Measurements from ENCODE around the gene MAN2B1. TPM values are rescaled to one million over a fixed set of nuclear protein-coding genes. Genes with fewer than 3 reads are reported as not detected.

Gene MAN2B1
- total and polyA plus RNA-seq, 2 of the 8 experiments (the other 6 are each of a cell fraction or from before 2014, with no cell fraction given), result 55.3 to 76.3 TPM

- TF ChIP-seq, protein P1, sequence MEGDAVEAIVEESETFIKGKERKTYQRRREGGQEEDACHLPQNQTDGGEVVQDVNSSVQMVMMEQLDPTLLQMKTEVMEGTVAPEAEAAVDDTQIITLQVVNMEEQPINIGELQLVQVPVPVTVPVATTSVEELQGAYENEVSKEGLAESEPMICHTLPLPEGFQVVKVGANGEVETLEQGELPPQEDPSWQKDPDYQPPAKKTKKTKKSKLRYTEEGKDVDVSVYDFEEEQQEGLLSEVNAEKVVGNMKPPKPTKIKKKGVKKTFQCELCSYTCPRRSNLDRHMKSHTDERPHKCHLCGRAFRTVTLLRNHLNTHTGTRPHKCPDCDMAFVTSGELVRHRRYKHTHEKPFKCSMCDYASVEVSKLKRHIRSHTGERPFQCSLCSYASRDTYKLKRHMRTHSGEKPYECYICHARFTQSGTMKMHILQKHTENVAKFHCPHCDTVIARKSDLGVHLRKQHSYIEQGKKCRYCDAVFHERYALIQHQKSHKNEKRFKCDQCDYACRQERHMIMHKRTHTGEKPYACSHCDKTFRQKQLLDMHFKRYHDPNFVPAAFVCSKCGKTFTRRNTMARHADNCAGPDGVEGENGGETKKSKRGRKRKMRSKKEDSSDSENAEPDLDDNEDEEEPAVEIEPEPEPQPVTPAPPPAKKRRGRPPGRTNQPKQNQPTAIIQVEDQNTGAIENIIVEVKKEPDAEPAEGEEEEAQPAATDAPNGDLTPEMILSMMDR (IDR thresholded peaks at IDR 0.05; ENCODE audit: control extremely low read depth in 1 of 3, insufficient read depth in 1 of 3, low read depth in 1 of 3, low read length in 3 of 3), result peak; percentile 75 to 99 (median 94)
- TF ChIP-seq TBP (IDR thresholded peaks at IDR 0.05; ENCODE audit: low read depth, low read length) (peak; percentile 98), POLR2A (IDR thresholded peaks at IDR 0.05; ENCODE audit: control extremely low read depth in 1 of 2, low read depth in 2 of 2, low read length in 2 of 2) (peak in 1 of 2 experiments; percentile 56; a peak in 1 of 3 replicates), SAP30 (IDR thresholded peaks at IDR 0.05; ENCODE audit: insufficient read depth, insufficient replicate concordance, low read length) (no peak), RBBP5 (IDR thresholded peaks at IDR 0.05; ENCODE audit: borderline replicate concordance, low read depth, low read length) (no peak), SRF (IDR thresholded peaks at IDR 0.05; ENCODE audit: low read depth, low read length) (no peak), SP2 (IDR thresholded peaks at IDR 0.05; ENCODE audit: low read length) (no peak), TCF12 (IDR thresholded peaks at IDR 0.05; ENCODE audit: low read depth, low read length) (no peak), ASH2L (IDR thresholded peaks at IDR 0.05; ENCODE audit: low read length) (peak; percentile 32), POLR2AphosphoS5 (IDR thresholded peaks at IDR 0.05; ENCODE audit: low read depth, low read length) (no peak), SUZ12 (IDR thresholded peaks at IDR 0.05; ENCODE audit: low read length) (no peak), SIN3A (conservative IDR thresholded peaks at IDR 0.05 in 1 of 2, IDR thresholded peaks at IDR 0.05 in 1 of 2; ENCODE audit: low read depth in 1 of 2, low read length in 2 of 2) (no peak), CHD2 (IDR thresholded peaks at IDR 0.05; ENCODE audit: low read length) (peak; percentile 39; the same call in 1 of the 2 replicates), EP300 (IDR thresholded peaks at IDR 0.05; ENCODE audit: borderline replicate concordance in 1 of 2, low read depth in 2 of 2, low read length in 2 of 2) (no peak), SP1 (IDR thresholded peaks at IDR 0.05; ENCODE audit: low read depth, low read length) (no peak), MAX (IDR thresholded peaks at IDR 0.05) (peak; percentile 90), BCL11A (IDR thresholded peaks at IDR 0.05; ENCODE audit: low read depth in 2 of 2, low read length in 2 of 2) (no peak), CEBPB (IDR thresholded peaks at IDR 0.05; ENCODE audit: low read depth, low read length) (no peak)
- TF ChIP-seq, protein P2, sequence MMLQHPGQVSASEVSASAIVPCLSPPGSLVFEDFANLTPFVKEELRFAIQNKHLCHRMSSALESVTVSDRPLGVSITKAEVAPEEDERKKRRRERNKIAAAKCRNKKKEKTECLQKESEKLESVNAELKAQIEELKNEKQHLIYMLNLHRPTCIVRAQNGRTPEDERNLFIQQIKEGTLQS (IDR thresholded peaks at IDR 0.05; ENCODE audit: insufficient read depth, low read depth, low read length), result no peak
- TF ChIP-seq, protein P3, sequence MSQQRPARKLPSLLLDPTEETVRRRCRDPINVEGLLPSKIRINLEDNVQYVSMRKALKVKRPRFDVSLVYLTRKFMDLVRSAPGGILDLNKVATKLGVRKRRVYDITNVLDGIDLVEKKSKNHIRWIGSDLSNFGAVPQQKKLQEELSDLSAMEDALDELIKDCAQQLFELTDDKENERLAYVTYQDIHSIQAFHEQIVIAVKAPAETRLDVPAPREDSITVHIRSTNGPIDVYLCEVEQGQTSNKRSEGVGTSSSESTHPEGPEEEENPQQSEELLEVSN (IDR thresholded peaks at IDR 0.05), result peak; percentile 69
Observed at GRCh38 chr19:12639901-12640613, 26.5 kb downstream of the MAN2B1 start (continued).
